ENCODE data around the gene MTUS2. TPM values are rescaled to one million over a fixed set of nuclear protein-coding genes. Genes with fewer than 3 reads are reported as not detected.

The MTUS2 gene
- total RNA-seq, 5 donors from 2014 or later (not counting 1 experiment from before 2014, with no cell fraction given): 0.05 to 0.28 (median 0.12) TPM

DNA sequence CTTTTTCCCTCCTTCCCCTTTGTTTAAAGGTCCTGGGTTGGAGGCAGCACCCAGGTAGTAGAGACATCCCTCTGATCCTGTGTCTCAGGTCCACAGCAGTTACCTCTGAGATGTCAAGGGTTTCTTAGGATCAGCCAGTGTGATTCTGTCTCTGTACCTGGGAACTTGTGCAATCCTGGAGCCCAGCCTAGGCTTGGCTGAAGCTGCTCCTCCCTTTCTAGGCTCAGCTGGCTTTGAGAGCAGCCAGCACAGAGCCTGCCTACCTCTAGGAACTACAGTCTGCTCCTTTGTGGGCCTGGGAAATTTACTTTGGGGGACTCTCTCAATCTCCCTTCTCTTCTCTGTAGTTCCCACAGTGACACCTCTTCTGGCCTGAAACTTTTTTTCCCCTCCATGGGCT is 171.6 kb downstream of the MTUS2 start:
- H3K36me3 Mint-ChIP-seq: no peaks in the 10 kb centered on the region
- no peaks in the 10 kb centered on the region for H3K36me3 ChIP-seq (ENCODE audit: control insufficient read depth in 2 of 2, extremely low read depth in 1 of 2, insufficient read depth in 1 of 2, low read length in 1 of 2)
- no peaks in the 10 kb centered on the region for H3K9me3 ChIP-seq
- H3K4me1 Mint-ChIP-seq: no peaks in the 10 kb centered on the region
- H3K4me3 Mint-ChIP-seq: no peak overlapping the region
- ChIA-PET CTCF (interaction anchor here in 1 of 2 donors (0.7 kb wide), 1 partner anchor 1724 kb away, joined by 3 read pairs; no protein-coding TSS in a partner anchor), POLR2A (no interaction called here)
- H3K9me3 Mint-ChIP-seq: peaks cover 0 to 19% (median 9%) of the 10 kb centered on the region in 3 donors
- no peak overlapping the region for H3K27ac ChIP-seq (ENCODE audit: low read length)
- ATAC-seq (replicated peaks in 1 of 4) (no peak), DNase-seq (no peak)
- no peaks in the 10 kb centered on the region for H3K27me3 ChIP-seq (replicated peaks in 1 of 2; ENCODE audit: control insufficient read depth in 2 of 2, extremely low read depth in 1 of 2, insufficient read depth in 2 of 2, low read length in 1 of 2)
- H3K27ac Mint-ChIP-seq: no peak overlapping the region
- no peaks in the 10 kb centered on the region for H3K4me1 ChIP-seq (ENCODE audit: control insufficient read depth in 1 of 2, extremely low read depth in 1 of 2, insufficient read depth in 2 of 2, low read length in 2 of 2)
- H3K27me3 Mint-ChIP-seq: peaks cover 0 to 4% of the 10 kb centered on the region in 2 donors
- H3K4me3 ChIP-seq (ENCODE audit: control insufficient read depth in 1 of 2, extremely low read depth in 1 of 2, low read length in 1 of 2): no peak overlapping the region

DNA sequence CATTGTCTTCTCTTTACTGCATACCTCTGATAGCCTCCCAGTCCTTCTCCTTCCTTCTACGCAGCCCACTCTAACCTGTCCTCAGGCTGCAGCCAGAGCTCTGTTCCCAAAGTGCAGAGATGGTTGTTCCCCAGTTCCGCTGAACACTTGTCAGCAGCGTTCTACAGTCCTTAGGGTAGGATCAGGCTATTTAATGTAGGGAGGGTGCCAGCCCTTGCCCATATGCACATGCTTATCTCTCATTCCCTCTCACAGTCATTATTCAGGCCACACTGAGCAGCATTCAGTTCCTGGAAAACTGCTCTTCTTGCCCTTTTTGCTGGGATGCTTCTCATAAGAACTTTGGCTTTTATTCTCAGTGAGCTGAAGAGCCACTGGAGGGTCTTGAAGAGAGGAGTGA is 180.7 kb downstream of the MTUS2 start:
- POLR2A ChIA-PET: no interaction called here
- ATAC-seq (replicated peaks in 1 of 4): no peak
- CTCF ChIA-PET: no interaction called here

DNA sequence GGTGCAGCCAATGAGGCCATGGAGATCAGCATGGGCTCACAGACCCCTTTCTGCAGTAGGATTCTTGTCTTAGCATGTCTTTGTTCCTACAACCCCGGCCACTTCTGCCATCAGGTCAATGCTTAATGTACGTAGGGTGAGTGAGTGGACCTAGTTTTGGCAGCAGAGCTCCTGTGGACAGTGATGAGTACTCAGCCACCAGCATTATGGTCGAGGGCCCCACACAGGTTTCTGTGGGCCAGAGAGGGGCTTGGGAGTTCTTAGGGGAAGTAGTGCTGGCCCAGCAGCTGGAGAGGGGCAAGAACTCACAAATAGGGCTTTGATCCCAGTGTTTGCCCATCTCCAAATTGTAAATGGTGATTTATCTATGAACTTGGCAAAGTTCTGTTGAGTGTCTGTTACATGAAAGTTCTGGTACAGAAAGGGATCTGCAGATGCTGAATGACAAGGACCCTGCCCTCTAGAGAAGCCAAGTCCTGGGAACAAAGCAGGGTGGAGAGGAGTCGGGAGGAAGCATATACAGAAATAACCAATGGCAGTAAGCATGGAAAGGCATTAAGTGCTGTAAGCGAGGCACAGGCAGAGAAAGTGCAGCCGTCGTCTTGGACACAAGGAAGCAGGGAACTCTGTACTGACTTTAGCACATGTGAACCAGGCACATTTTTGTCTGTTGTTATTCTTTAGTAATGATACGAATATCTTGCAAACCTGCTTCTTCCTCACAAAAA is 185.1 kb downstream of the MTUS2 start:
- peaks cover 12 to 16% of the 10 kb centered on the region in 2 donors for H3K27me3 Mint-ChIP-seq
- ChIA-PET POLR2A (no interaction called here), CTCF (no interaction called here)
- peaks cover 3 to 9% (median 4%) of the 10 kb centered on the region in 3 donors for H3K9me3 Mint-ChIP-seq
- no peak overlapping the region for H3K27ac Mint-ChIP-seq
- no peaks in the 10 kb centered on the region for H3K36me3 Mint-ChIP-seq
- Histone ChIP-seq H3K27me3 (replicated peaks in 1 of 2; ENCODE audit: control insufficient read depth in 2 of 2, extremely low read depth in 1 of 2, insufficient read depth in 2 of 2, low read length in 1 of 2) (no peaks in the 10 kb centered on the region), H3K4me3 (ENCODE audit: control insufficient read depth in 1 of 2, extremely low read depth in 1 of 2, low read length in 1 of 2) (no peak overlapping the region), H3K4me1 (ENCODE audit: control insufficient read depth in 1 of 2, extremely low read depth in 1 of 2, insufficient read depth in 2 of 2, low read length in 2 of 2) (no peaks in the 10 kb centered on the region), H3K36me3 (ENCODE audit: control insufficient read depth in 2 of 2, extremely low read depth in 1 of 2, insufficient read depth in 1 of 2, low read length in 1 of 2) (no peaks in the 10 kb centered on the region), H3K9me3 (no peaks in the 10 kb centered on the region), H3K27ac (ENCODE audit: low read length) (no peak overlapping the region)
- no peak overlapping the region for H3K4me3 Mint-ChIP-seq
- no peak for ATAC-seq (replicated peaks in 1 of 4)
- DNase-seq: no peak
- H3K4me1 Mint-ChIP-seq: no peaks in the 10 kb centered on the region
- WGBS (ENCODE audit: insufficient coverage): 33% methylated on average over 1 of the region's 8 CpGs

More for the DNA sequence above, 180.7 kb downstream of the MTUS2 start:
- Mint-ChIP-seq H3K4me3 (no peak overlapping the region), H3K36me3 (no peaks in the 10 kb centered on the region), H3K4me1 (no peaks in the 10 kb centered on the region), H3K9me3 (peaks cover 8 to 11% (median 9%) of the 10 kb centered on the region in 3 donors), H3K27ac (no peak overlapping the region), H3K27me3 (peaks cover 8 to 9% of the 10 kb centered on the region in 2 donors)
- H3K9me3 ChIP-seq: no peaks in the 10 kb centered on the region
- no peaks in the 10 kb centered on the region for H3K27me3 ChIP-seq (replicated peaks in 1 of 2; ENCODE audit: control insufficient read depth in 2 of 2, extremely low read depth in 1 of 2, insufficient read depth in 2 of 2, low read length in 1 of 2)
- DNase-seq: no peak
- H3K27ac ChIP-seq (ENCODE audit: low read length): no peak overlapping the region
- H3K36me3 ChIP-seq (ENCODE audit: control insufficient read depth in 2 of 2, extremely low read depth in 1 of 2, insufficient read depth in 1 of 2, low read length in 1 of 2): no peaks in the 10 kb centered on the region
- WGBS (ENCODE audit: insufficient coverage): no CpG with 5 or more reads among the region's 3 CpGs
- H3K4me3 ChIP-seq (ENCODE audit: control insufficient read depth in 1 of 2, extremely low read depth in 1 of 2, low read length in 1 of 2): no peak overlapping the region
- H3K4me1 ChIP-seq (ENCODE audit: control insufficient read depth in 1 of 2, extremely low read depth in 1 of 2, insufficient read depth in 2 of 2, low read length in 2 of 2): no peaks in the 10 kb centered on the region

DNA sequence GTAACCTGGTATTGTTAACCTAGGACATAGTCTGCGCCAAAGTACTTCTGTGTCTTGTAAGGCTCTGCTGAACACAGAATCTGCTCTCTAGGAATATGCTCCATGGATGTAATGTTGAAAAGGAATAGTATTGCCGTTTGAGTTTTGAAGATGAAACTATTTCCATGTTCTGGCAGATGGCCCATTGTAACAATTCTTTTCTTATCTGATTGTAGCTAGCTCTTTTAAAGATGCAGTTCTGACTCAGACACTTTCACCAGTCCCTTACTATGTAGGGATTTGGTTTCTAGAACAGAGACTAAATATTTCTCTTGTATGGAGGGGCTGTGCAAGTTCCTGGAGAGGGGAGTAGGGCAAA is 185.6 kb downstream of the MTUS2 start:
- Histone ChIP-seq H3K4me3 (ENCODE audit: control insufficient read depth in 1 of 2, extremely low read depth in 1 of 2, low read length in 1 of 2) (no peak overlapping the region), H3K4me1 (ENCODE audit: control insufficient read depth in 1 of 2, extremely low read depth in 1 of 2, insufficient read depth in 2 of 2, low read length in 2 of 2) (no peaks in the 10 kb centered on the region), H3K9me3 (no peaks in the 10 kb centered on the region), H3K27ac (ENCODE audit: low read length) (no peak overlapping the region), H3K36me3 (ENCODE audit: control insufficient read depth in 2 of 2, extremely low read depth in 1 of 2, insufficient read depth in 1 of 2, low read length in 1 of 2) (no peaks in the 10 kb centered on the region), H3K27me3 (replicated peaks in 1 of 2; ENCODE audit: control insufficient read depth in 2 of 2, extremely low read depth in 1 of 2, insufficient read depth in 2 of 2, low read length in 1 of 2) (no peaks in the 10 kb centered on the region)
- H3K4me3 Mint-ChIP-seq: no peak overlapping the region
- H3K36me3 Mint-ChIP-seq: no peaks in the 10 kb centered on the region
- H3K4me1 Mint-ChIP-seq: no peaks in the 10 kb centered on the region
- ATAC-seq (replicated peaks in 1 of 4) (no peak), DNase-seq (no peak)
- peaks cover 14 to 16% of the 10 kb centered on the region in 2 donors for H3K27me3 Mint-ChIP-seq
- ChIA-PET CTCF (no interaction called here), POLR2A (no interaction called here)
- no peak overlapping the region for H3K27ac Mint-ChIP-seq
- H3K9me3 Mint-ChIP-seq: peaks cover 1 to 5% (median 1%) of the 10 kb centered on the region in 3 donors
- WGBS (ENCODE audit: insufficient coverage): 100% methylated on average over 1 of the region's 2 CpGs

DNA sequence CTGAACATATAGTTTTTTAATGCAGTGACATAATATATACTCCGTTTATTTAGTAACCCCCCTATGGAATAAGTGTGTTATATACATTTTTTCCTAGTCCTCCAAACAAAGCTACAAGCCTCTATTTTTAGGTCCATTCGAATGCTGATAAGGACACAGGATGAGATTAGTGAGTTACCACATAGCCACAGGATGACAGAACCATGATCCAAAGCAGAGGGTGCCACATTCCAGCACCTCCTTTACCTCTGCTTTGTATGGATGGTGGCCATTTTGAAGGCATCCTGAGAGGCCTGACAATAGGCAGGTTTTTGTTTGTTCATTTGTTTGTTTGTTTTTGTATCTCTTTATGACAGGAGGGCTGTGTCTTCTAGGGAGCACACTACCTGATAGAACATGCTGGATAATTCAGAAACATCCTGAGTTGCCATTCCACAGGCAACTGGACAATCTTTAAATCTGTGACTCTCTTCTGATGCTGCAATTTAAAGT is 186.3 kb downstream of the MTUS2 start:
- no peaks in the 10 kb centered on the region for H3K9me3 ChIP-seq
- H3K36me3 ChIP-seq (ENCODE audit: control insufficient read depth in 2 of 2, extremely low read depth in 1 of 2, insufficient read depth in 1 of 2, low read length in 1 of 2): no peaks in the 10 kb centered on the region
- ATAC-seq (replicated peaks in 1 of 4): no peak
- Mint-ChIP-seq H3K9me3 (no peaks in the 10 kb centered on the region), H3K36me3 (no peaks in the 10 kb centered on the region), H3K4me3 (no peak overlapping the region), H3K4me1 (no peaks in the 10 kb centered on the region), H3K27me3 (peaks cover 8 to 13% of the 10 kb centered on the region in 2 donors), H3K27ac (no peak overlapping the region)
- H3K4me1 ChIP-seq (ENCODE audit: control insufficient read depth in 1 of 2, extremely low read depth in 1 of 2, insufficient read depth in 2 of 2, low read length in 2 of 2): no peaks in the 10 kb centered on the region
- H3K27ac ChIP-seq (ENCODE audit: low read length): no peak overlapping the region
- H3K27me3 ChIP-seq (replicated peaks in 1 of 2; ENCODE audit: control insufficient read depth in 2 of 2, extremely low read depth in 1 of 2, insufficient read depth in 2 of 2, low read length in 1 of 2): no peaks in the 10 kb centered on the region
- ChIA-PET POLR2A (no interaction called here), CTCF (no interaction called here)
- no CpG with 5 or more reads among the region's 2 CpGs for WGBS (ENCODE audit: insufficient coverage)
- no peak for DNase-seq
- no peak overlapping the region for H3K4me3 ChIP-seq (ENCODE audit: control insufficient read depth in 1 of 2, extremely low read depth in 1 of 2, low read length in 1 of 2)

DNA sequence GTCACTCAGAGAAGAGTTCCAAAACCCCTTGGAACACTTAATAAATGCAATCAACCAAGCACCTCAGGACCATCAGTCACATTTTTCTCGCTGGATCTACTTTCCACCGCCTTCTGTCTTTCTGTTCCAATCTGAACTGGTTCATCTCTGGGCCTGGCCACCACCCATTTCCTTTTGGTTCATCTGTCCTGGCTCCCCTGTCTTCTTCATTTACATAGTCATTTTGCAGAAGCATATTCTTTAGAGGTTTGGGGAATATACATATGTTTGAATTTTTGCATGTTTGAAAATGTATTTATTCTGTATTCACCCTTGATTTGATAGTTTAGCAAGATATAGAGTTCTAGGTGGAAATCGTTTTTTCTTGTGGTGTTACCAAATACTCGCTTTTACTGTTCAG is 188.2 kb downstream of the MTUS2 start:
- no peaks in the 10 kb centered on the region for H3K9me3 ChIP-seq
- ChIA-PET POLR2A (no interaction called here), CTCF (no interaction called here)
- H3K4me1 Mint-ChIP-seq: no peaks in the 10 kb centered on the region
- no peaks in the 10 kb centered on the region for H3K36me3 ChIP-seq (ENCODE audit: control insufficient read depth in 2 of 2, extremely low read depth in 1 of 2, insufficient read depth in 1 of 2, low read length in 1 of 2)
- no peak overlapping the region for H3K4me3 ChIP-seq (ENCODE audit: control insufficient read depth in 1 of 2, extremely low read depth in 1 of 2, low read length in 1 of 2)
- H3K4me3 Mint-ChIP-seq: no peak overlapping the region
- H3K27ac Mint-ChIP-seq: no peak overlapping the region
- no peak overlapping the region for H3K27ac ChIP-seq (ENCODE audit: low read length)
- peaks cover 8 to 13% of the 10 kb centered on the region in 2 donors for H3K27me3 Mint-ChIP-seq
- 82% methylated on average over 4 of the region's 4 CpGs for WGBS (ENCODE audit: insufficient coverage)
- H3K36me3 Mint-ChIP-seq: no peaks in the 10 kb centered on the region
- ATAC-seq (replicated peaks in 1 of 4) (no peak), DNase-seq (no peak)
- no peaks in the 10 kb centered on the region for H3K4me1 ChIP-seq (ENCODE audit: control insufficient read depth in 1 of 2, extremely low read depth in 1 of 2, insufficient read depth in 2 of 2, low read length in 2 of 2)
- H3K27me3 ChIP-seq (replicated peaks in 1 of 2; ENCODE audit: control insufficient read depth in 2 of 2, extremely low read depth in 1 of 2, insufficient read depth in 2 of 2, low read length in 1 of 2): no peaks in the 10 kb centered on the region
- H3K9me3 Mint-ChIP-seq: no peaks in the 10 kb centered on the region

Data from T-cell (primary cell).